H1 (cell line): Measurements from ENCODE around the gene OPN3. TPM values are rescaled to one million over a fixed set of nuclear protein-coding genes. Genes with fewer than 3 reads are reported as not detected.

Experiments used
- CTCF ChIA-PET: fragments of 300-600 bp; sonication (Branson Sonifier 250); formaldehyde crosslinking; loops from one replicate; lab custom pipeline; 2021; ENCODE audit not compliant: partially characterized antibody; lab: Charles Lee
- POLR2A ChIA-PET: fragments of 300-600 bp; sonication (Branson Sonifier 250); formaldehyde crosslinking; loops from one replicate; lab custom pipeline; 2021; ENCODE audit warnings: inconsistent platforms; ENCODE audit not compliant: partially characterized antibody; lab: Charles Lee
- DNase-seq, 2 experiments: peaks; one replicate each; pipeline versions ENCODE4 v3.0.0 to v3.0.0-alpha.2; 2010 to 2022; ENCODE audit warnings: low spot score in 2 of 2, low read depth in 1 of 2, mixed read lengths in 1 of 2
- FAIRE-seq: peaks from 2 replicates; lab custom pipeline; 2011; peaks lifted over from hg19 to GRCh38; lab: Jason Lieb, UNC
- H2AFZ ChIP-seq: 2 replicates; pipeline ENCODE4 v1.8.1; 2012; ENCODE audit warnings: low read length, inconsistent platforms
- H2AK5ac ChIP-seq: 2 replicates; pipeline ENCODE4 v1.6.1; 2013; ENCODE audit warnings: low read depth, low read length
- H2BK120ac ChIP-seq: replicated peaks from 2 replicates; pipeline ENCODE3; 2013; ENCODE audit warnings: low read depth, low read length, inconsistent platforms
- H2BK12ac ChIP-seq: 2 replicates; pipeline ENCODE4 v1.6.1; 2013; ENCODE audit warnings: low read depth, low read length
- H2BK15ac ChIP-seq: 2 replicates; pipeline ENCODE4 v1.6.1; 2013; ENCODE audit warnings: low read length
- H2BK20ac ChIP-seq: 2 replicates; pipeline ENCODE4 v1.6.1; 2013; ENCODE audit warnings: low read length
- H2BK5ac ChIP-seq: 2 replicates; pipeline ENCODE4 v1.6.1; 2013; ENCODE audit warnings: low read depth, low read length
- H3K14ac ChIP-seq: 2 replicates; pipeline ENCODE4 v1.6.1; 2013; ENCODE audit warnings: inconsistent platforms; ENCODE audit not compliant: insufficient read length
- H3K18ac ChIP-seq: 2 replicates; pipeline ENCODE4 v1.6.1; 2013; ENCODE audit warnings: low read length; ENCODE audit errors: extremely low read depth
- H3K23ac ChIP-seq: 2 replicates; pipeline ENCODE4 v1.6.1; 2013; ENCODE audit warnings: inconsistent platforms; ENCODE audit not compliant: insufficient read length
- H3K23me2 ChIP-seq: 2 replicates; pipeline ENCODE4 v1.6.1; 2013; ENCODE audit warnings: low read depth, low read length
- H3K27ac ChIP-seq: 2 replicates; pipeline ENCODE4 v1.6.1; 2011; ENCODE audit warnings: low read depth, low read length, inconsistent platforms
- H3K27me3 ChIP-seq, 4 experiments: replicated peaks in 1 of 4; 1 replicate in 1 of 4; 2 replicates in 3 of 4; pipeline versions ENCODE4 v1.6.1 to v1.8.1; 2011 to 2013; ENCODE audit warnings: low read length in 3 of 4, mild to moderate bottlenecking in 3 of 4, inconsistent platforms in 2 of 4, mixed read lengths in 2 of 4, moderate library complexity in 1 of 4; ENCODE audit not compliant: control insufficient read depth in 3 of 4, insufficient read depth in 3 of 4; ENCODE audit errors: extremely low read depth in 1 of 4
- H3K36me3 ChIP-seq, 4 experiments: 2 replicates each; pipeline versions ENCODE4 v1.6.1 to v1.8.1; 2011 to 2013; ENCODE audit warnings: mild to moderate bottlenecking in 4 of 4, low read length in 3 of 4, moderate library complexity in 2 of 4, control low read depth in 1 of 4, inconsistent platforms in 1 of 4; ENCODE audit not compliant: insufficient read depth in 4 of 4, control insufficient read depth in 2 of 4
- H3K4ac ChIP-seq: replicated peaks from 2 replicates; pipeline ENCODE3; 2013; ENCODE audit warnings: low read length, low read depth, mixed read lengths, inconsistent platforms; ENCODE audit not compliant: insufficient read length
- H3K4me1 ChIP-seq, 4 experiments: replicated peaks in 1 of 4; 1 replicate in 1 of 4; 2 replicates in 3 of 4; pipeline versions ENCODE4 v1.6.1 to v1.8.1; 2011 to 2013; ENCODE audit warnings: low read length in 3 of 4, inconsistent platforms in 2 of 4, mixed read lengths in 1 of 4; ENCODE audit not compliant: insufficient read depth in 4 of 4, control insufficient read depth in 3 of 4
- H3K4me2 ChIP-seq, 2 experiments: 2 replicates each; pipeline versions ENCODE4 v1.6.1 to v1.8.1; 2011 to 2013; ENCODE audit warnings: low read depth in 2 of 2, low read length in 2 of 2, control low read depth in 1 of 2, inconsistent platforms in 1 of 2, mild to moderate bottlenecking in 1 of 2; ENCODE audit not compliant: insufficient read depth in 1 of 2
- H3K4me3 ChIP-seq, 4 experiments: fragments of 200-600, 300-600 bp in 1 of 4; sonication (generic), shearing (Covaris generic), sonication (Bioruptor Twin) in 1 of 4; 2 replicates each; pipeline versions ENCODE4 v1.5.1 to v1.8.1; 2011 to 2016; ENCODE audit warnings: low read length in 4 of 4, low read depth in 3 of 4, control low read depth in 2 of 4, inconsistent platforms in 2 of 4, mild to moderate bottlenecking in 2 of 4, mixed read lengths in 1 of 4, moderate library complexity in 1 of 4; ENCODE audit not compliant: insufficient read depth in 2 of 4; ENCODE audit errors: extremely low read depth in 1 of 4
- H3K56ac ChIP-seq: replicated peaks from 2 replicates; pipeline ENCODE3; 2013; ENCODE audit warnings: low read depth, mild to moderate bottlenecking, mixed read lengths, low read length, inconsistent platforms; ENCODE audit not compliant: insufficient read length
- H3K79me1 ChIP-seq: 2 replicates; pipeline ENCODE4 v1.6.1; 2013; ENCODE audit warnings: low read depth, low read length, control low read depth
- H3K79me2 ChIP-seq, 2 experiments: 2 replicates each; pipeline versions ENCODE4 v1.6.1 to v1.8.1; 2012 to 2013; ENCODE audit warnings: low read length in 2 of 2, mild to moderate bottlenecking in 2 of 2, inconsistent platforms in 1 of 2; ENCODE audit not compliant: insufficient read depth in 2 of 2, control insufficient read depth in 1 of 2
- H3K9ac ChIP-seq, 4 experiments: replicated peaks in 1 of 4; 1 replicate in 1 of 4; 2 replicates in 3 of 4; pipeline versions ENCODE4 v1.6.1 to v1.8.1; 2011 to 2013; ENCODE audit warnings: low read depth in 3 of 4, low read length in 3 of 4, control low read depth in 2 of 4, mild to moderate bottlenecking in 2 of 4, moderate library complexity in 2 of 4, inconsistent platforms in 1 of 4; ENCODE audit errors: extremely low read depth in 1 of 4
- H3K9me3 ChIP-seq, 2 experiments: 2 replicates each; pipeline versions ENCODE4 v1.6.1 to v1.8.1; 2012 to 2013; ENCODE audit warnings: mild to moderate bottlenecking in 2 of 2, moderate library complexity in 2 of 2, control low read depth in 1 of 2, inconsistent platforms in 1 of 2, low read depth in 1 of 2, low read length in 1 of 2, mixed read lengths in 1 of 2; ENCODE audit not compliant: insufficient read depth in 2 of 2
- H4K20me1 ChIP-seq, 2 experiments: replicated peaks in 1 of 2; 2 replicates each; pipeline versions ENCODE3 to v1.8.1; 2011 to 2013; ENCODE audit warnings: inconsistent platforms in 2 of 2, low read length in 2 of 2, mild to moderate bottlenecking in 1 of 2; ENCODE audit not compliant: insufficient read depth in 2 of 2, control insufficient read depth in 1 of 2
- H4K5ac ChIP-seq: 2 replicates; pipeline ENCODE4 v1.6.1; 2013; ENCODE audit warnings: low read length, low read depth, mixed read lengths, inconsistent platforms; ENCODE audit not compliant: insufficient read length
- H4K8ac ChIP-seq: 2 replicates; pipeline ENCODE4 v1.8.0; 2013; ENCODE audit warnings: mild to moderate bottlenecking, moderate library complexity, low read length, inconsistent platforms; ENCODE audit not compliant: insufficient read depth; ENCODE audit errors: extremely low read depth
- H4K91ac ChIP-seq: replicated peaks from 2 replicates; pipeline ENCODE3; 2013; ENCODE audit warnings: low read length, mixed read lengths, inconsistent platforms; ENCODE audit not compliant: insufficient read length
- CBX8 ChIP-seq: fragments of 300-800, 300-1000 bp; sonication (generic); IDR thresholded peaks from 2 replicates; pipeline ENCODE4 v1.7.1; 2016; ENCODE audit warnings: low read depth, low read length, borderline replicate concordance
- NANOG ChIP-seq: IDR thresholded peaks from 2 replicates; pipeline ENCODE4 v1.6.1; 2011; ENCODE audit warnings: low read length, low read depth, mild to moderate bottlenecking, inconsistent platforms; ENCODE audit not compliant: insufficient read depth, poor library complexity, severe bottlenecking
- WGBS, 2 experiments: shearing (Covaris generic) in 1 of 2; methylation state at CpG; one replicate each; pipeline versions ENCODE4 v1.1.6 to v1.1.7; 2013 to 2015; ENCODE audit warnings: low lambda C conversion rate in 2 of 2, mixed read lengths in 2 of 2, inconsistent platforms in 1 of 2, low coverage in 1 of 2, missing lambda C conversion rate in 1 of 2; ENCODE audit not compliant: insufficient replicate concordance in 2 of 2, insufficient coverage in 1 of 2, insufficient read length in 1 of 2; ENCODE audit errors: extremely low coverage in 1 of 2, missing lambda C conversion rate in 1 of 2; 5-methylcytosine and 5-hydroxymethylcytosine counted together
- polyA plus RNA-seq, 7 experiments: library from polyadenylated mRNA; depleted of rRNA in 3 of 7; stranded (reverse) in 5 of 7; unstranded in 2 of 7; fragments of >200 nt in 5 of 7; fragments of 200-250 nt in 2 of 7; gene quantifications; 1 replicate in 5 of 7; 2 replicates in 1 of 7; 4 replicates in 1 of 7; pipeline versions ENCODE4 v1.2.1 to v1.2.3, GENCODE V29; 2011 to 2013; ENCODE audit warnings: missing spikeins in 2 of 7, mixed read lengths in 2 of 7
- total RNA-seq: library from RNA; stranded (reverse); fragmentation: NEBNext Ultra II Directional; extraction: Animal tissue kit (Norgen Biotek cat#: 25700); gene quantifications from 2 replicates; pipeline ENCODE4 v1.2.1, GENCODE V29; 2021
- TF ChIP-seq, protein P1 (sequence below): IDR thresholded peaks from 2 replicates; pipeline ENCODE4 v1.6.1; 2012; ENCODE audit warnings: inconsistent platforms

Gene OPN3
- total and polyA plus RNA-seq, 2 of the 8 experiments (the other 6 are each of a cell fraction or from before 2014, with no cell fraction given), result 8.8 to 19.4 TPM

DNA sequence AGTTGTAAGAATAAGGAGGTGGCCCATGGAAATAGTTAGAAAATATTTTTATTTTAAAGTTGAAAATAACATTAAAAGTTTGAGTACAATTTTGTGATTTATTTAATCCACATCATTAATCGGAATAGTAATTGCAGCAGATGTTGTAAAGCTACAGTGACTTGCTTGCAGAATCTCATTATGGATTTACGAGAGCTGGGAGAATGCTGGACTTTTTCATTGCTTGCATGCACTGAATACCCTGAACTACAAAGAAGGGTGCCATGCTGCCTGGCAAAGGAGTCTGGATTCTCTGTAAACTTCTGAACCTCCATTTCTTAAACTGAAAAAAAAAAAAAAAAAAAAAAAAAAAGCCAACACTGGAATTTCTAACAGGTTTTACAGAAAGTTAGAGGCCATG, 38.4 kb upstream of the OPN3 start:
- H3K36me3 ChIP-seq, result no peaks in the 10 kb centered on the region
- CTCF ChIA-PET, result no interaction called here

More for the DNA sequence above, 38.4 kb upstream of the OPN3 start:
- H3K4me2 ChIP-seq, result no peak overlapping the region
- no peak overlapping the region for H2BK15ac ChIP-seq
- H2BK20ac ChIP-seq, result no peak overlapping the region
- H3K79me1 ChIP-seq, result no peaks in the 10 kb centered on the region
- no peak overlapping the region for H2BK5ac ChIP-seq
- H3K9ac ChIP-seq, result no peak overlapping the region
- WGBS, 2 experiments, result 56% methylated on average over 2 of the region's 2 CpGs; no CpG with 5 or more reads in 1 of the 2 experiments
- no peaks in the 10 kb centered on the region for H3K23me2 ChIP-seq
- H3K4me1 ChIP-seq, result no peaks in the 10 kb centered on the region
- no peak overlapping the region for H3K4ac ChIP-seq
- FAIRE-seq (no peak), DNase-seq (no peak)
- no peak overlapping the region for H3K14ac ChIP-seq
- H3K9me3 ChIP-seq, result no peaks in the 10 kb centered on the region
- H3K4me3 ChIP-seq, result no peak overlapping the region
- H3K18ac ChIP-seq, result no peak overlapping the region
- H2BK120ac ChIP-seq, result no peak overlapping the region
- no peak overlapping the region for H2AFZ ChIP-seq
- no peak overlapping the region for H3K23ac ChIP-seq
- H4K5ac ChIP-seq, result no peak overlapping the region
- no peak overlapping the region for H3K56ac ChIP-seq
- no peak overlapping the region for H4K8ac ChIP-seq
- H3K27me3 ChIP-seq, result no peaks in the 10 kb centered on the region
- POLR2A ChIA-PET, result no interaction called here
- H3K79me2 ChIP-seq, result no peaks in the 10 kb centered on the region
- H2BK12ac ChIP-seq, result no peak overlapping the region
- no peak overlapping the region for H3K27ac ChIP-seq
- TF ChIP-seq NANOG (no peak), CBX8 (no peak)
- TF ChIP-seq, protein P1, sequence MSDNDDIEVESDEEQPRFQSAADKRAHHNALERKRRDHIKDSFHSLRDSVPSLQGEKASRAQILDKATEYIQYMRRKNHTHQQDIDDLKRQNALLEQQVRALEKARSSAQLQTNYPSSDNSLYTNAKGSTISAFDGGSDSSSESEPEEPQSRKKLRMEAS, result no peak
- H4K91ac ChIP-seq, result no peak overlapping the region
- no peak overlapping the region for H2AK5ac ChIP-seq
- peaks cover 0 to 2% of the 10 kb centered on the region in 2 experiments for H4K20me1 ChIP-seq
